H1 (cell line): ENCODE data around the gene SLIT3. TPM values are rescaled to one million over a fixed set of nuclear protein-coding genes. Genes with fewer than 3 reads are reported as not detected.

Source experiments
- CTCF ChIA-PET: fragments of 300-600 bp; sonication (Branson Sonifier 250); formaldehyde crosslinking; loops from one replicate; lab custom pipeline; 2021; ENCODE audit not compliant: partially characterized antibody; lab: Charles Lee
- POLR2A ChIA-PET: fragments of 300-600 bp; sonication (Branson Sonifier 250); formaldehyde crosslinking; loops from one replicate; lab custom pipeline; 2021; ENCODE audit warnings: inconsistent platforms; ENCODE audit not compliant: partially characterized antibody; lab: Charles Lee
- DNase-seq, 2 experiments: peaks; one replicate each; pipeline versions ENCODE4 v3.0.0 to v3.0.0-alpha.2; 2010 to 2022; ENCODE audit warnings: low spot score in 2 of 2, low read depth in 1 of 2, mixed read lengths in 1 of 2
- FAIRE-seq: peaks from 2 replicates; lab custom pipeline; 2011; peaks lifted over from hg19 to GRCh38; lab: Jason Lieb, UNC
- H2AFZ ChIP-seq: 2 replicates; pipeline ENCODE4 v1.8.1; 2012; ENCODE audit warnings: low read length, inconsistent platforms
- H2AK5ac ChIP-seq: 2 replicates; pipeline ENCODE4 v1.6.1; 2013; ENCODE audit warnings: low read depth, low read length
- H2BK120ac ChIP-seq: replicated peaks from 2 replicates; pipeline ENCODE3; 2013; ENCODE audit warnings: low read depth, low read length, inconsistent platforms
- H2BK12ac ChIP-seq: 2 replicates; pipeline ENCODE4 v1.6.1; 2013; ENCODE audit warnings: low read depth, low read length
- H2BK15ac ChIP-seq: 2 replicates; pipeline ENCODE4 v1.6.1; 2013; ENCODE audit warnings: low read length
- H2BK20ac ChIP-seq: 2 replicates; pipeline ENCODE4 v1.6.1; 2013; ENCODE audit warnings: low read length
- H2BK5ac ChIP-seq: 2 replicates; pipeline ENCODE4 v1.6.1; 2013; ENCODE audit warnings: low read depth, low read length
- H3K14ac ChIP-seq: 2 replicates; pipeline ENCODE4 v1.6.1; 2013; ENCODE audit warnings: inconsistent platforms; ENCODE audit not compliant: insufficient read length
- H3K18ac ChIP-seq: 2 replicates; pipeline ENCODE4 v1.6.1; 2013; ENCODE audit warnings: low read length; ENCODE audit errors: extremely low read depth
- H3K23ac ChIP-seq: 2 replicates; pipeline ENCODE4 v1.6.1; 2013; ENCODE audit warnings: inconsistent platforms; ENCODE audit not compliant: insufficient read length
- H3K23me2 ChIP-seq: 2 replicates; pipeline ENCODE4 v1.6.1; 2013; ENCODE audit warnings: low read depth, low read length
- H3K27ac ChIP-seq: 2 replicates; pipeline ENCODE4 v1.6.1; 2011; ENCODE audit warnings: low read depth, low read length, inconsistent platforms
- H3K27me3 ChIP-seq, 4 experiments: replicated peaks in 1 of 4; 1 replicate in 1 of 4; 2 replicates in 3 of 4; pipeline versions ENCODE4 v1.6.1 to v1.8.1; 2011 to 2013; ENCODE audit warnings: low read length in 3 of 4, mild to moderate bottlenecking in 3 of 4, inconsistent platforms in 2 of 4, mixed read lengths in 2 of 4, moderate library complexity in 1 of 4; ENCODE audit not compliant: control insufficient read depth in 3 of 4, insufficient read depth in 3 of 4; ENCODE audit errors: extremely low read depth in 1 of 4
- H3K36me3 ChIP-seq, 4 experiments: 2 replicates each; pipeline versions ENCODE4 v1.6.1 to v1.8.1; 2011 to 2013; ENCODE audit warnings: mild to moderate bottlenecking in 4 of 4, low read length in 3 of 4, moderate library complexity in 2 of 4, control low read depth in 1 of 4, inconsistent platforms in 1 of 4; ENCODE audit not compliant: insufficient read depth in 4 of 4, control insufficient read depth in 2 of 4
- H3K4ac ChIP-seq: replicated peaks from 2 replicates; pipeline ENCODE3; 2013; ENCODE audit warnings: low read length, low read depth, mixed read lengths, inconsistent platforms; ENCODE audit not compliant: insufficient read length
- H3K4me1 ChIP-seq, 4 experiments: replicated peaks in 1 of 4; 1 replicate in 1 of 4; 2 replicates in 3 of 4; pipeline versions ENCODE4 v1.6.1 to v1.8.1; 2011 to 2013; ENCODE audit warnings: low read length in 3 of 4, inconsistent platforms in 2 of 4, mixed read lengths in 1 of 4; ENCODE audit not compliant: insufficient read depth in 4 of 4, control insufficient read depth in 3 of 4
- H3K4me2 ChIP-seq, 2 experiments: 2 replicates each; pipeline versions ENCODE4 v1.6.1 to v1.8.1; 2011 to 2013; ENCODE audit warnings: low read depth in 2 of 2, low read length in 2 of 2, control low read depth in 1 of 2, inconsistent platforms in 1 of 2, mild to moderate bottlenecking in 1 of 2; ENCODE audit not compliant: insufficient read depth in 1 of 2
- H3K4me3 ChIP-seq, 4 experiments: fragments of 200-600, 300-600 bp in 1 of 4; sonication (generic), shearing (Covaris generic), sonication (Bioruptor Twin) in 1 of 4; 2 replicates each; pipeline versions ENCODE4 v1.5.1 to v1.8.1; 2011 to 2016; ENCODE audit warnings: low read length in 4 of 4, low read depth in 3 of 4, control low read depth in 2 of 4, inconsistent platforms in 2 of 4, mild to moderate bottlenecking in 2 of 4, mixed read lengths in 1 of 4, moderate library complexity in 1 of 4; ENCODE audit not compliant: insufficient read depth in 2 of 4; ENCODE audit errors: extremely low read depth in 1 of 4
- H3K56ac ChIP-seq: replicated peaks from 2 replicates; pipeline ENCODE3; 2013; ENCODE audit warnings: low read depth, mild to moderate bottlenecking, mixed read lengths, low read length, inconsistent platforms; ENCODE audit not compliant: insufficient read length
- H3K79me1 ChIP-seq: 2 replicates; pipeline ENCODE4 v1.6.1; 2013; ENCODE audit warnings: low read depth, low read length, control low read depth
- H3K79me2 ChIP-seq, 2 experiments: 2 replicates each; pipeline versions ENCODE4 v1.6.1 to v1.8.1; 2012 to 2013; ENCODE audit warnings: low read length in 2 of 2, mild to moderate bottlenecking in 2 of 2, inconsistent platforms in 1 of 2; ENCODE audit not compliant: insufficient read depth in 2 of 2, control insufficient read depth in 1 of 2
- H3K9ac ChIP-seq, 4 experiments: replicated peaks in 1 of 4; 1 replicate in 1 of 4; 2 replicates in 3 of 4; pipeline versions ENCODE4 v1.6.1 to v1.8.1; 2011 to 2013; ENCODE audit warnings: low read depth in 3 of 4, low read length in 3 of 4, control low read depth in 2 of 4, mild to moderate bottlenecking in 2 of 4, moderate library complexity in 2 of 4, inconsistent platforms in 1 of 4; ENCODE audit errors: extremely low read depth in 1 of 4
- H3K9me3 ChIP-seq, 2 experiments: 2 replicates each; pipeline versions ENCODE4 v1.6.1 to v1.8.1; 2012 to 2013; ENCODE audit warnings: mild to moderate bottlenecking in 2 of 2, moderate library complexity in 2 of 2, control low read depth in 1 of 2, inconsistent platforms in 1 of 2, low read depth in 1 of 2, low read length in 1 of 2, mixed read lengths in 1 of 2; ENCODE audit not compliant: insufficient read depth in 2 of 2
- H4K20me1 ChIP-seq, 2 experiments: replicated peaks in 1 of 2; 2 replicates each; pipeline versions ENCODE3 to v1.8.1; 2011 to 2013; ENCODE audit warnings: inconsistent platforms in 2 of 2, low read length in 2 of 2, mild to moderate bottlenecking in 1 of 2; ENCODE audit not compliant: insufficient read depth in 2 of 2, control insufficient read depth in 1 of 2
- H4K5ac ChIP-seq: 2 replicates; pipeline ENCODE4 v1.6.1; 2013; ENCODE audit warnings: low read length, low read depth, mixed read lengths, inconsistent platforms; ENCODE audit not compliant: insufficient read length
- H4K8ac ChIP-seq: 2 replicates; pipeline ENCODE4 v1.8.0; 2013; ENCODE audit warnings: mild to moderate bottlenecking, moderate library complexity, low read length, inconsistent platforms; ENCODE audit not compliant: insufficient read depth; ENCODE audit errors: extremely low read depth
- H4K91ac ChIP-seq: replicated peaks from 2 replicates; pipeline ENCODE3; 2013; ENCODE audit warnings: low read length, mixed read lengths, inconsistent platforms; ENCODE audit not compliant: insufficient read length
- ATF2 ChIP-seq: IDR thresholded peaks from 2 replicates; pipeline ENCODE4 v1.6.1; 2012; ENCODE audit warnings: low read length, inconsistent platforms
- ATF3 ChIP-seq: IDR thresholded peaks from 2 replicates; pipeline ENCODE4 v1.6.1; 2011; ENCODE audit warnings: low read depth, mild to moderate bottlenecking, low read length; ENCODE audit not compliant: insufficient read depth
- BCL11A ChIP-seq, 2 experiments: IDR thresholded peaks; one replicate each; pipeline ENCODE4 v1.6.1; 2011; ENCODE audit warnings: low read depth in 2 of 2, low read length in 2 of 2, mild to moderate bottlenecking in 2 of 2
- CHD2 ChIP-seq: IDR thresholded peaks from 2 replicates; pipeline ENCODE4 v1.6.1; 2012; ENCODE audit warnings: low read length, improper control_type of control experiment
- E2F6 ChIP-seq: IDR thresholded peaks from 2 replicates; pipeline ENCODE4 v1.6.1; 2012; ENCODE audit warnings: inconsistent platforms
- HDAC2 ChIP-seq, 2 experiments: fragments of 300-600 bp in 1 of 2; sonication (generic) in 1 of 2; IDR thresholded peaks; 2 replicates each; pipeline ENCODE4 v1.6.1; 2011 to 2012; ENCODE audit warnings: low read depth in 2 of 2, low read length in 2 of 2, mild to moderate bottlenecking in 2 of 2, moderate library complexity in 2 of 2, borderline replicate concordance in 1 of 2, inconsistent platforms in 1 of 2
- KDM1A ChIP-seq: fragments of 200-600, 300-600 bp; sonication (generic); IDR thresholded peaks from 2 replicates; pipeline ENCODE4 v1.7.1; 2016; ENCODE audit warnings: mild to moderate bottlenecking, low read length, borderline replicate concordance
- NRF1 ChIP-seq: IDR thresholded peaks from 2 replicates; pipeline ENCODE4 v1.6.1; 2011; ENCODE audit warnings: mild to moderate bottlenecking, low read depth, low read length, improper control_type of control experiment
- RBBP5 ChIP-seq: IDR thresholded peaks from 2 replicates; pipeline ENCODE4 v1.7.1; 2012; ENCODE audit warnings: low read depth, mild to moderate bottlenecking, inconsistent platforms, low read length, moderate library complexity, borderline replicate concordance
- SRF ChIP-seq: IDR thresholded peaks from 2 replicates; pipeline ENCODE4 v1.6.1; 2011; ENCODE audit warnings: mild to moderate bottlenecking, low read depth, low read length, moderate library complexity
- TAF1 ChIP-seq: IDR thresholded peaks from 2 replicates; pipeline ENCODE4 v1.6.1; 2011; ENCODE audit warnings: mild to moderate bottlenecking, low read depth, low read length
- WGBS, 2 experiments: shearing (Covaris generic) in 1 of 2; methylation state at CpG; one replicate each; pipeline versions ENCODE4 v1.1.6 to v1.1.7; 2013 to 2015; ENCODE audit warnings: low lambda C conversion rate in 2 of 2, mixed read lengths in 2 of 2, inconsistent platforms in 1 of 2, low coverage in 1 of 2, missing lambda C conversion rate in 1 of 2; ENCODE audit not compliant: insufficient replicate concordance in 2 of 2, insufficient coverage in 1 of 2, insufficient read length in 1 of 2; ENCODE audit errors: extremely low coverage in 1 of 2, missing lambda C conversion rate in 1 of 2; 5-methylcytosine and 5-hydroxymethylcytosine counted together
- polyA plus RNA-seq, 7 experiments: library from polyadenylated mRNA; depleted of rRNA in 3 of 7; stranded (reverse) in 5 of 7; unstranded in 2 of 7; fragments of >200 nt in 5 of 7; fragments of 200-250 nt in 2 of 7; gene quantifications; 1 replicate in 5 of 7; 2 replicates in 1 of 7; 4 replicates in 1 of 7; pipeline versions ENCODE4 v1.2.1 to v1.2.3, GENCODE V29; 2011 to 2013; ENCODE audit warnings: missing spikeins in 2 of 7, mixed read lengths in 2 of 7
- total RNA-seq: library from RNA; stranded (reverse); fragmentation: NEBNext Ultra II Directional; extraction: Animal tissue kit (Norgen Biotek cat#: 25700); gene quantifications from 2 replicates; pipeline ENCODE4 v1.2.1, GENCODE V29; 2021

Gene SLIT3
- total and polyA plus RNA-seq, 2 of the 8 experiments (the other 6 are each of a cell fraction or from before 2014, with no cell fraction given), result 1.1 to 1.2 TPM

GRCh38 chr5:168801567-168801966 lies 499.4 kb downstream of the SLIT3 start:
- no peaks in the 10 kb centered on the region for H4K20me1 ChIP-seq
- H3K27me3 ChIP-seq, result no peaks in the 10 kb centered on the region
- H2AFZ ChIP-seq, result no peak overlapping the region
- H2BK120ac ChIP-seq, result no peak overlapping the region
- FAIRE-seq (no peak), DNase-seq (no peak)
- H4K91ac ChIP-seq, result no peak overlapping the region
- H4K5ac ChIP-seq, result no peak overlapping the region
- H3K14ac ChIP-seq, result no peak overlapping the region
- H3K18ac ChIP-seq, result no peak overlapping the region
- H3K4me2 ChIP-seq, result no peak overlapping the region
- H2BK12ac ChIP-seq, result no peak overlapping the region
- CTCF ChIA-PET, result interaction anchor here (0.7 to 1.5 kb wide), 13 partner anchors 10 to 680 kb away, joined by 3 to 4 read pairs (median 3); no protein-coding TSS in a partner anchor
- no peak overlapping the region for H3K4me3 ChIP-seq
- no peak overlapping the region for H3K27ac ChIP-seq
- POLR2A ChIA-PET, result no interaction called here
- no peak overlapping the region for H3K9ac ChIP-seq
- no peaks in the 10 kb centered on the region for H3K9me3 ChIP-seq
- WGBS, 2 experiments, result 81% methylated on average over 7 of the region's 7 CpGs; no CpG with 5 or more reads in 1 of the 2 experiments
- no peaks in the 10 kb centered on the region for H3K79me2 ChIP-seq
- no peaks in the 10 kb centered on the region for H3K4me1 ChIP-seq
- H2AK5ac ChIP-seq, result no peak overlapping the region
- no peak overlapping the region for H2BK20ac ChIP-seq
- H3K4ac ChIP-seq, result no peak overlapping the region
- H2BK5ac ChIP-seq, result no peak overlapping the region
- no peaks in the 10 kb centered on the region for H3K79me1 ChIP-seq
- no peak overlapping the region for H2BK15ac ChIP-seq
- no peak overlapping the region for H3K56ac ChIP-seq
- no peaks in the 10 kb centered on the region for H3K23me2 ChIP-seq
- H4K8ac ChIP-seq, result no peak overlapping the region
- no peaks in the 10 kb centered on the region for H3K36me3 ChIP-seq
- H3K23ac ChIP-seq, result no peak overlapping the region
- TF ChIP-seq ATF2, result no peak
- TF ChIP-seq KDM1A, result no peak
- TF ChIP-seq SRF, result no peak
- no peak for TF ChIP-seq NRF1
- no peak for TF ChIP-seq HDAC2 (IDR thresholded peaks at IDR 0.05; ENCODE audit: borderline replicate concordance in 1 of 2, low read depth in 2 of 2, low read length in 2 of 2)
- no peak for TF ChIP-seq RBBP5
- no peak for TF ChIP-seq BCL11A (IDR thresholded peaks at IDR 0.05; ENCODE audit: low read depth in 2 of 2, low read length in 2 of 2)
- no peak for TF ChIP-seq CHD2
- TF ChIP-seq TAF1, result no peak
- no peak for TF ChIP-seq E2F6
- no peak for TF ChIP-seq ATF3
